ENCODE results near the gene PLEKHF1. TPM values are rescaled to one million over a fixed set of nuclear protein-coding genes. Genes with fewer than 3 reads are reported as not detected.

Gene PLEKHF1
- total and polyA plus RNA-seq, 12 donors, result 7.0 to 47.9 (median 20.0) TPM

- TF ChIP-seq CTCF (IDR thresholded peaks at IDR 0.05), result no peak
- Histone ChIP-seq H3K27me3 (no peaks in the 10 kb centered on the region), H3K36me3 (peaks cover 0 to 9% (median 0%) of the 10 kb centered on the region in 9 donors), H3K4me3 (peak overlapping the region in 9 of 10 donors; percentile 73 to 98 (median 93)), H3K9me3 (no peaks in the 10 kb centered on the region), H3K4me1 (peaks cover 29 to 89% (median 68%) of the 10 kb centered on the region in 9 donors), H3K27ac (peak overlapping the region; percentile 85 to 97 (median 91))
- ATAC-seq (peak; percentile 21 to 66 (median 40)), DNase-seq (peak; percentile 74 to 83)
- intact Hi-C loops (cut with DNase I), result loop anchor here in 6 of 10 donors (2.0 to 10.0 kb wide), 5 partner anchors 41 to 59 kb away; partner anchors contain the start of genes C19orf12 (in 4 of the 6) and POP4 (in 1 of the 6)
- WGBS, 2 donors, result 12 to 16% methylated on average over 20 of the region's 20 CpGs
Measured at GRCh38 chr19:29666578-29667386, 1.5 kb downstream of the PLEKHF1 start.

GRCh38 chr19:29667387-29667783 lies 2.1 kb downstream of the PLEKHF1 start:
- intact Hi-C loops (cut with DNase I), result loop anchor here in 6 of 10 donors (2.0 to 10.0 kb wide), 5 partner anchors 40 to 60 kb away; partner anchors contain the start of genes C19orf12 (in 4 of the 6) and POP4 (in 1 of the 6)
- Histone ChIP-seq H3K36me3 (peaks cover 0 to 9% (median 0%) of the 10 kb centered on the region in 9 donors), H3K9me3 (no peaks in the 10 kb centered on the region), H3K4me3 (peak overlapping the region in 9 of 10 donors; percentile 73 to 98 (median 93)), H3K27ac (peak overlapping the region; percentile 85 to 97 (median 91)), H3K27me3 (no peaks in the 10 kb centered on the region), H3K4me1 (peaks cover 29 to 89% (median 72%) of the 10 kb centered on the region in 9 donors)
- ATAC-seq (no peak), DNase-seq (no peak)
- WGBS, 2 donors, result 67 to 72% methylated on average over 11 of the region's 11 CpGs
- TF ChIP-seq CTCF (IDR thresholded peaks at IDR 0.05), result no peak

GRCh38 chr19:29667901-29668341 lies 2.7 kb downstream of the PLEKHF1 start:
- peaks cover 0 to 9% (median 0%) of the 10 kb centered on the region in 9 donors for H3K36me3 ChIP-seq
- intact Hi-C loops (cut with DNase I), result loop anchor here in 6 of 10 donors (2.0 to 10.0 kb wide), 5 partner anchors 39 to 61 kb away; partner anchors contain the start of genes C19orf12 (in 4 of the 6) and POP4 (in 1 of the 6)
- no peak for ATAC-seq
- H3K4me1 ChIP-seq, result peaks cover 26 to 89% (median 72%) of the 10 kb centered on the region in 9 donors
- WGBS, 2 donors, result 70 to 73% methylated on average over 7 of the region's 7 CpGs
- TF ChIP-seq CTCF (IDR thresholded peaks at IDR 0.05), result no peak
- peak overlapping the region in 2 of 10 donors; percentile 92 to 93 for H3K4me3 ChIP-seq
- no peaks in the 10 kb centered on the region for H3K9me3 ChIP-seq
- DNase-seq, result no peak
- peak overlapping the region; percentile 40 to 97 (median 90) for H3K27ac ChIP-seq
- H3K27me3 ChIP-seq, result no peaks in the 10 kb centered on the region
